Transverse colon (tissue), 4 donors: ENCODE data around the gene SEMA6B.

Experiments
- CTCF ChIP-seq, 5 experiments: fragments of 200-600 bp in 3 of 5; fragments of 450-650 bp in 2 of 5; sonication (generic) in 3 of 5; IDR thresholded peaks; 1 replicate in 2 of 5; 2 replicates in 3 of 5; pipeline ENCODE4 v1.5.1; 2016 to 2017; ENCODE audit warnings: antibody characterized with exemption in 5 of 5, inconsistent platforms in 3 of 5, mild to moderate bottlenecking in 2 of 5, moderate library complexity in 1 of 5
- EP300 ChIP-seq: sonication (generic); formaldehyde crosslinking; IDR thresholded peaks from one replicate; pipeline ENCODE4 v1.6.1; 2017; ENCODE audit warnings: antibody characterized with exemption, low read depth
- POLR2A ChIP-seq: fragments of 450-650 bp; IDR thresholded peaks from one replicate; pipeline ENCODE4 v1.6.1; 2016; ENCODE audit warnings: antibody characterized with exemption, mild to moderate bottlenecking, moderate library complexity
- POLR2AphosphoS5 ChIP-seq, 3 donors: sonication (generic); formaldehyde crosslinking; IDR thresholded peaks; one replicate each; pipeline ENCODE4 v1.6.1; 2016; ENCODE audit warnings: antibody characterized with exemption in 3 of 3

GRCh38 chr19:4510435-4511255, 48.8 kb downstream of the SEMA6B start:
- TF ChIP-seq CTCF (IDR thresholded peaks at IDR 0.05) (no peak), POLR2A (no peak), POLR2AphosphoS5 (IDR thresholded peaks at IDR 0.05) (no peak), EP300 (no peak)
